BLaER1 treated with 17β-estradiol and CSF1 and Interleukin-3, amounts not matched to agents 10 nM and 100 nM (cell line): ENCODE data around the gene SPOP.

Source experiments
- H3K27ac ChIP-seq, 11 experiments: shearing (Covaris generic); formaldehyde crosslinking; 2 replicates each; pipeline ENCODE4 v1.8.1; 2022
- H3K27me3 ChIP-seq, 11 experiments: shearing (Covaris generic); formaldehyde crosslinking; 2 replicates each; pipeline ENCODE4 v1.8.1; 2022
- H3K36me3 ChIP-seq, 11 experiments: shearing (Covaris generic); formaldehyde crosslinking; 2 replicates each; pipeline ENCODE4 v1.8.1; 2022
- H3K4me1 ChIP-seq, 10 experiments: shearing (Covaris generic); formaldehyde crosslinking; 2 replicates each; pipeline ENCODE4 v1.8.1; 2022
- H3K4me2 ChIP-seq, 11 experiments: shearing (Covaris generic); formaldehyde crosslinking; 2 replicates each; pipeline ENCODE4 v1.8.1; 2022
- H3K4me3 ChIP-seq, 10 experiments: shearing (Covaris generic); formaldehyde crosslinking; 2 replicates each; pipeline ENCODE4 v1.8.1; 2022
- H3K9ac ChIP-seq, 11 experiments: shearing (Covaris generic); formaldehyde crosslinking; 2 replicates each; pipeline ENCODE4 v1.8.1; 2022
- H3K9me3 ChIP-seq, 11 experiments: shearing (Covaris generic); formaldehyde crosslinking; replicated peaks in 1 of 11; 2 replicates each; pipeline ENCODE4 v1.8.1; 2022
- H4K20me1 ChIP-seq, 11 experiments: shearing (Covaris generic); formaldehyde crosslinking; 2 replicates each; pipeline ENCODE4 v1.8.1; 2022
- Cebpa-rat ChIP-seq, 11 experiments: shearing (Covaris generic); IDR thresholded peaks; 2 replicates each; pipeline ENCODE4 v1.8.1; 2022

SPOP gene

DNA sequence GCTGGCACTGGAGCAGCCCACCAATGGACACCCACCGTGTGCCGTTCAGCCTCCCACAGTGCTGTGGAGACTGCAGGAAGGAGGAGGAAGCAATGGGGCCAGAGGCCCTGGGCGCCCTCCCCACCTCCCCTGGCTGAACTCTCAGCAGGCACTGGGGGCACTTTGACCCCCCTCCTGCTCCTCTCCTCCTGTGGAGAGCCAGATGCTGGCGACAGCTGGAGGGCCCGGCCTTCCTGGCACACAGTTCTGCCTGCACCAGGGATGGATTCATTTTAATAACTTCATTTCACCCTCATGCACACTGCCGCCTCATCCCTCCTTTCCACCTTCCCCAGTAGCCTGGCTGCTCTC lies 96.3 kb downstream of the SPOP start:
- no peak for TF ChIP-seq Cebpa-rat (IDR thresholded peaks at IDR 0.05)
- Histone ChIP-seq H3K9me3 (no peaks in the 10 kb centered on the region), H3K4me1 (peaks cover 5 to 19% (median 14%) of the 10 kb centered on the region in 10 experiments; a peak in 16 of 20 replicates), H3K4me2 (no peak overlapping the region), H3K27ac (no peak overlapping the region), H3K9ac (no peak overlapping the region), H3K27me3 (peaks cover 19 to 26% (median 21%) of the 10 kb centered on the region in 11 experiments), H3K4me3 (no peak overlapping the region), H4K20me1 (peaks cover 0 to 11% (median 0%) of the 10 kb centered on the region in 11 experiments; a peak in 9 of 22 replicates), H3K36me3 (no peaks in the 10 kb centered on the region)

DNA sequence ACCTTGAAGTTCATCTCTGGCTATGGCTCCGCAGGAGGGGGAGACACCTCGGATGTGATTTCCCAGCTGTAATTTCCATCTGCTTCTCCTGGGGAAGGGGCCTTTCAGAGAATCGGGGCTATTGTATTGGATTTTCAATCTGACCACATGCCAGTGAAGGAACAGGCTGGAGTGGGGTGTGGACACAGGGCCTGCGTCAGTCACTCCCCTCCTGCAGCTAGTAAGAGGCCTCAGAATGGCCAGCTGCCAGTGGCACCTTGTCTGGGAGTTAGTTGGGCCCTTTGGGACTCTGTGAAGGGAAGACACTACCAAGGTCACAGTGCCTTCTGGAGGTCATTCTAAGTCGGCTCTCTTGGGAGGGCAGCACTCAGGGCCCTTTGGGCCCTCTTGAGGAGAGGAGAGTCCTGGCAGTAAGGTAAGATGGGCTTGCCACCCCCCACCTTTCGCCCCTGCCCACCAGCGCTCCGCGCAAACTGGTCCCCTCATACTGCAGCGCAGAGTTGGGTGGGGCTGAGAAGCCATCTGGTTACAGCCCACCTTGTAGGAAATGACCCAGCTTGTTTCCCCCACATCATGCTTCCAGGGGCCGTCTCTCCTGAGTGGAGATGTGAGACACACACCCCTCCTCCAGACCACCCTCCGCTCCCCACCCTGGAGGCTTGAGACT lies 96.8 kb downstream of the SPOP start:
- peaks cover 5 to 22% (median 16%) of the 10 kb centered on the region in 10 experiments; a peak in 16 of 20 replicates for H3K4me1 ChIP-seq
- no peaks in the 10 kb centered on the region for H3K36me3 ChIP-seq
- no peak overlapping the region for H3K27ac ChIP-seq
- H3K4me2 ChIP-seq, result no peak overlapping the region
- no peak overlapping the region for H3K9ac ChIP-seq
- no peak for TF ChIP-seq Cebpa-rat (IDR thresholded peaks at IDR 0.05)
- peaks cover 0 to 11% (median 0%) of the 10 kb centered on the region in 11 experiments; a peak in 9 of 22 replicates for H4K20me1 ChIP-seq
- no peak overlapping the region for H3K4me3 ChIP-seq
- peaks cover 24 to 31% (median 26%) of the 10 kb centered on the region in 11 experiments for H3K27me3 ChIP-seq
- H3K9me3 ChIP-seq, result no peaks in the 10 kb centered on the region

- no peaks in the 10 kb centered on the region for H3K9me3 ChIP-seq
- no peak for TF ChIP-seq Cebpa-rat (IDR thresholded peaks at IDR 0.05)
- H3K27ac ChIP-seq, result no peak overlapping the region
- H3K4me1 ChIP-seq, result peaks cover 7 to 28% (median 22%) of the 10 kb centered on the region in 10 experiments; a peak in 18 of 20 replicates
- H3K9ac ChIP-seq, result no peak overlapping the region
- peaks cover 33 to 40% (median 36%) of the 10 kb centered on the region in 11 experiments for H3K27me3 ChIP-seq
- H3K4me2 ChIP-seq, result no peak overlapping the region; a peak in 1 of 22 replicates
- H4K20me1 ChIP-seq, result peaks cover 0 to 13% (median 0%) of the 10 kb centered on the region in 11 experiments; a peak in 9 of 22 replicates
- H3K36me3 ChIP-seq, result no peaks in the 10 kb centered on the region
- H3K4me3 ChIP-seq, result no peak overlapping the region
Measured at GRCh38 chr17:49580055-49580721, 97.7 kb downstream of the SPOP start.

GRCh38 chr17:49579522-49579921 lies 98.4 kb downstream of the SPOP start:
- no peaks in the 10 kb centered on the region for H3K9me3 ChIP-seq
- H3K4me3 ChIP-seq, result no peak overlapping the region
- TF ChIP-seq Cebpa-rat (IDR thresholded peaks at IDR 0.05), result no peak
- peaks cover 0 to 20% (median 0%) of the 10 kb centered on the region in 11 experiments; a peak in 9 of 22 replicates for H4K20me1 ChIP-seq
- no peak overlapping the region for H3K27ac ChIP-seq
- no peak overlapping the region for H3K4me2 ChIP-seq
- H3K36me3 ChIP-seq, result no peaks in the 10 kb centered on the region
- H3K27me3 ChIP-seq, result peaks cover 40 to 47% (median 42%) of the 10 kb centered on the region in 11 experiments
- no peak overlapping the region for H3K9ac ChIP-seq
- H3K4me1 ChIP-seq, result peaks cover 9 to 30% (median 23%) of the 10 kb centered on the region in 10 experiments; a peak in 18 of 20 replicates

- H3K36me3 ChIP-seq, result no peaks in the 10 kb centered on the region
Measured at GRCh38 chr17:49578952-49579500, 98.9 kb downstream of the SPOP start.

DNA sequence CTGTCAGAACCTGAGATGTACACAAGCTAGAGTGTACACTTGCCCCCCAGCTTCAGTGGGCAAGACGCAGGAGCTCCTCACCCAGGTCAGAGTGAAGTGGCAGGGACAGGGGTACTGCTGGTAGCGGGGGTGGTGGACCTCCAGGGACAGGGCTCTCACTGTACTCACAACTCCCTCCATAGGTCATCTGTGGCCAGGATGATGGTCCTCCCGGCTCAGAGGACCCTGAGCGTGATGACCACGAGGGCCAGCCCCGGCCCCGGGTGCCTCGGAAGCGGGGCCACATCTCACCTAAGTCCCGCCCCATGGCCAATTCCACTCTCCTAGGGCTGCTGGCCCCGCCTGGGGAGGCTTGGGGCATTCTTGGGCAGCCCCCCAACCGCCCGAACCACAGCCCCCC lies 99.5 kb downstream of the SPOP start:
- Histone ChIP-seq H3K9ac (no peak overlapping the region), H4K20me1 (peaks cover 0 to 20% (median 0%) of the 10 kb centered on the region in 11 experiments; a peak in 9 of 22 replicates), H3K27ac (no peak overlapping the region), H3K36me3 (no peaks in the 10 kb centered on the region), H3K4me3 (no peak overlapping the region), H3K9me3 (no peaks in the 10 kb centered on the region), H3K4me2 (peak overlapping the region in 4 of 11 experiments; percentile 14 to 100 (median 64); a peak in 5 of 22 replicates), H3K4me1 (peaks cover 5 to 30% (median 23%) of the 10 kb centered on the region in 10 experiments; a peak in 18 of 20 replicates), H3K27me3 (peaks cover 46 to 58% (median 52%) of the 10 kb centered on the region in 11 experiments)
- TF ChIP-seq Cebpa-rat (IDR thresholded peaks at IDR 0.05), result no peak

More at GRCh38 chr17:49578952-49579500, 98.9 kb downstream of the SPOP start:
- Histone ChIP-seq H3K27me3 (peaks cover 44 to 51% (median 46%) of the 10 kb centered on the region in 11 experiments), H3K4me2 (no peak overlapping the region), H3K4me3 (no peak overlapping the region), H3K9me3 (no peaks in the 10 kb centered on the region), H3K9ac (no peak overlapping the region), H3K4me1 (peaks cover 9 to 30% (median 23%) of the 10 kb centered on the region in 10 experiments; a peak in 18 of 20 replicates), H4K20me1 (peaks cover 0 to 20% (median 0%) of the 10 kb centered on the region in 11 experiments; a peak in 9 of 22 replicates), H3K27ac (no peak overlapping the region)
- TF ChIP-seq Cebpa-rat (IDR thresholded peaks at IDR 0.05), result no peak

DNA sequence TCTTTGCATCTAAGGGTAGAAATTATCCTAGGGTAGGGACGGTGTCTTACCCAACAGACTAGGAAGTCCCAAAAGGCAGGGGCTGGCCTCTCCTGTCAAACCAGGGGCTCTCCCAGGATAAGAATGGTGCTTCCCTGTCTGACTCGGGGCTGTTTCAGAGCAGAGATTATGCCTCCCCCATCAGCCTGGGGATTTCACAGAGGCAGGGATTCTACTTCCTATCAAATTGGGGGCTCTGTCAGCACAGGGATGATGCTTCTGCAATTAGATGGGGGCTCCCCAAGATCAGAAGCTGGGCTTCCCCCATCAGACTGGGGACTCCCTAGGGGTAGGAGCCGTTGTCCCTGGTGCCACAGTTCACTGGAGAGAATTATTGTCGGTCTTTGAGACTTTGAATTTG lies 99.9 kb downstream of the SPOP start:
- H3K9ac ChIP-seq, result no peak overlapping the region
- no peaks in the 10 kb centered on the region for H3K9me3 ChIP-seq
- TF ChIP-seq Cebpa-rat (IDR thresholded peaks at IDR 0.05), result no peak
- peaks cover 47 to 62% (median 53%) of the 10 kb centered on the region in 11 experiments for H3K27me3 ChIP-seq
- H3K36me3 ChIP-seq, result no peaks in the 10 kb centered on the region
- H4K20me1 ChIP-seq, result peaks cover 0 to 20% (median 0%) of the 10 kb centered on the region in 11 experiments; a peak in 9 of 22 replicates
- H3K4me2 ChIP-seq, result peak overlapping the region in 4 of 11 experiments; percentile 14 to 100 (median 64); a peak in 5 of 22 replicates
- no peak overlapping the region for H3K4me3 ChIP-seq
- no peak overlapping the region for H3K27ac ChIP-seq
- peaks cover 4 to 30% (median 23%) of the 10 kb centered on the region in 10 experiments; a peak in 18 of 20 replicates for H3K4me1 ChIP-seq

DNA sequence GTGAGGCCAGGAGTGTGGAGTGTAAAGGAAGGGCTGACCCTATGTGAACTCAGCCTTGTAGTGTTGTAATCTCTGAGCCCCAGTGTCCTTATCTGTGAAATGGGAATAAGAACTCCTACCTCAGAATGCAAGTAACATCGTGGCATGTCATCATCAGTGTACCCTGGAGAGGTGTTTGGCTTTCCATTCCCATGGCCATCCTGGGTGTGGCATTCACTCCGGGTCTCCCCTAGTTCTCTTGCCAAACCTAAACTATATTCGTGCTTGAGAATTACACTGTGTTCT lies 100.3 kb downstream of the SPOP start:
- H3K4me3 ChIP-seq, result no peak overlapping the region; a peak in 1 of 20 replicates

More for the DNA sequence above, 100.3 kb downstream of the SPOP start:
- peak overlapping the region in 1 of 11 experiments; percentile 68; a peak in 2 of 22 replicates for H3K9ac ChIP-seq
- no peaks in the 10 kb centered on the region for H3K36me3 ChIP-seq
- H3K27me3 ChIP-seq, result peaks cover 49 to 66% (median 57%) of the 10 kb centered on the region in 11 experiments
- TF ChIP-seq Cebpa-rat (IDR thresholded peaks at IDR 0.05), result no peak
- no peaks in the 10 kb centered on the region for H3K9me3 ChIP-seq
- H4K20me1 ChIP-seq, result peaks cover 0 to 20% (median 0%) of the 10 kb centered on the region in 11 experiments; a peak in 9 of 22 replicates
- peaks cover 4 to 30% (median 23%) of the 10 kb centered on the region in 10 experiments; a peak in 18 of 20 replicates for H3K4me1 ChIP-seq
- peak overlapping the region in 7 of 11 experiments; percentile 93 to 100 (median 99); a peak in 7 of 22 replicates for H3K4me2 ChIP-seq
- H3K27ac ChIP-seq, result no peak overlapping the region
